Measurements from ENCODE around the gene DYTN. TPM values are rescaled to one million over a fixed set of nuclear protein-coding genes. Genes with fewer than 3 reads are reported as not detected.

Gene DYTN
- total and polyA plus RNA-seq, 12 donors, result not detected

DNA sequence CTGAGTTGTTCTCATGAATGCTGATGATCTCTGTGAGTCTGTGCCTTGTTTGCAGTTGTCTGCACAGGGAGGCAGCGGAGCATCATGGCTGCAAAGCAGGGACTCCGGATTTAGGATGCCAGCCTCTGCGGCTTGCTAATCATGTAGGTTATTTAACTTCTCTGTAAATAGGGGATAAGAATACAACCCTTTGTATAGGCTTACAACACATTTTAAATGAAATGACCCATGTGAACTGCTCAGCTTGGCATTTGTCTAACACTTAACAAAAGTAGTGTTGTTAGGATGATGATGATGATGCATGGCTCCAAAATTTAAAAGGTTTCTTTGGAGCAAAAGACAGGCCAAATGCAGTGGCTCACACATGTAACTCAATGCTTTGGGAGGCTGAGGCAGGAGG lies 19.4 kb downstream of the DYTN start:
- Histone ChIP-seq H3K27ac (no peak overlapping the region), H3K9me3 (no peaks in the 10 kb centered on the region), H3K4me3 (no peak overlapping the region), H3K36me3 (no peaks in the 10 kb centered on the region), H3K27me3 (peaks cover 0 to 37% (median 8%) of the 10 kb centered on the region in 7 donors), H3K4me1 (peaks cover 0 to 6% (median 0%) of the 10 kb centered on the region in 9 donors)
- ATAC-seq (no peak), DNase-seq (no peak)
- WGBS, 2 donors, result 89 to 94% methylated on average over 3 of the region's 3 CpGs
- TF ChIP-seq, protein P1, sequence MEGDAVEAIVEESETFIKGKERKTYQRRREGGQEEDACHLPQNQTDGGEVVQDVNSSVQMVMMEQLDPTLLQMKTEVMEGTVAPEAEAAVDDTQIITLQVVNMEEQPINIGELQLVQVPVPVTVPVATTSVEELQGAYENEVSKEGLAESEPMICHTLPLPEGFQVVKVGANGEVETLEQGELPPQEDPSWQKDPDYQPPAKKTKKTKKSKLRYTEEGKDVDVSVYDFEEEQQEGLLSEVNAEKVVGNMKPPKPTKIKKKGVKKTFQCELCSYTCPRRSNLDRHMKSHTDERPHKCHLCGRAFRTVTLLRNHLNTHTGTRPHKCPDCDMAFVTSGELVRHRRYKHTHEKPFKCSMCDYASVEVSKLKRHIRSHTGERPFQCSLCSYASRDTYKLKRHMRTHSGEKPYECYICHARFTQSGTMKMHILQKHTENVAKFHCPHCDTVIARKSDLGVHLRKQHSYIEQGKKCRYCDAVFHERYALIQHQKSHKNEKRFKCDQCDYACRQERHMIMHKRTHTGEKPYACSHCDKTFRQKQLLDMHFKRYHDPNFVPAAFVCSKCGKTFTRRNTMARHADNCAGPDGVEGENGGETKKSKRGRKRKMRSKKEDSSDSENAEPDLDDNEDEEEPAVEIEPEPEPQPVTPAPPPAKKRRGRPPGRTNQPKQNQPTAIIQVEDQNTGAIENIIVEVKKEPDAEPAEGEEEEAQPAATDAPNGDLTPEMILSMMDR (IDR thresholded peaks at IDR 0.05), result no peak
- intact Hi-C loops (cut with DNase I), result loop anchor here in 4 of 10 donors (5.0 to 10.0 kb wide), 3 partner anchors 83 to 776 kb away; no protein-coding TSS in a partner anchor

DNA sequence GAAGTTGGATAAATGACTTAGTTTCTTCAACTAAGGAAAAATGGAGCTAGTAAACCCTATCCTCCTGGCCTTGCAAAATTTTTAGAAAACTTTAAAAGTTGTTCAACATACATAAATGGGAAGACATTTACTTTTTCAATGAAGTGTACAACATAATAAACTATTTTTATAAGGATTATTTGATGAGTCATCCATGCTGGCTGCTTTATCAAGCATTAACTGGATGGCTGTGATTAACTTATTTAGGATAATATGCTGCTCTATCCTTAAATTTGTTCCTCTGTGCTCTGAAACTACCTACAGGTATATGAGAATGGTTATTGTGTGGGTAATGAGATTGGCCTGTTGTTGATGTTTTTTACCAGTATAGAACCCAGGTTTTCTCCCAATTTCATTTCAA lies 21.3 kb downstream of the DYTN start:
- H3K9me3 ChIP-seq, result no peaks in the 10 kb centered on the region
- H3K4me3 ChIP-seq, result no peak overlapping the region
- H3K27me3 ChIP-seq, result peaks cover 0 to 26% (median 8%) of the 10 kb centered on the region in 7 donors
- no peaks in the 10 kb centered on the region for H3K36me3 ChIP-seq
- H3K27ac ChIP-seq, result no peak overlapping the region
- peaks cover 0 to 6% (median 0%) of the 10 kb centered on the region in 9 donors for H3K4me1 ChIP-seq
- no peak for DNase-seq
- ATAC-seq, result no peak
- intact Hi-C loops (cut with DNase I), result loop anchor here in 4 of 10 donors (5.0 to 10.0 kb wide), 3 partner anchors 85 to 778 kb away; no protein-coding TSS in a partner anchor
- TF ChIP-seq, protein P1 (IDR thresholded peaks at IDR 0.05), result no peak

DNA sequence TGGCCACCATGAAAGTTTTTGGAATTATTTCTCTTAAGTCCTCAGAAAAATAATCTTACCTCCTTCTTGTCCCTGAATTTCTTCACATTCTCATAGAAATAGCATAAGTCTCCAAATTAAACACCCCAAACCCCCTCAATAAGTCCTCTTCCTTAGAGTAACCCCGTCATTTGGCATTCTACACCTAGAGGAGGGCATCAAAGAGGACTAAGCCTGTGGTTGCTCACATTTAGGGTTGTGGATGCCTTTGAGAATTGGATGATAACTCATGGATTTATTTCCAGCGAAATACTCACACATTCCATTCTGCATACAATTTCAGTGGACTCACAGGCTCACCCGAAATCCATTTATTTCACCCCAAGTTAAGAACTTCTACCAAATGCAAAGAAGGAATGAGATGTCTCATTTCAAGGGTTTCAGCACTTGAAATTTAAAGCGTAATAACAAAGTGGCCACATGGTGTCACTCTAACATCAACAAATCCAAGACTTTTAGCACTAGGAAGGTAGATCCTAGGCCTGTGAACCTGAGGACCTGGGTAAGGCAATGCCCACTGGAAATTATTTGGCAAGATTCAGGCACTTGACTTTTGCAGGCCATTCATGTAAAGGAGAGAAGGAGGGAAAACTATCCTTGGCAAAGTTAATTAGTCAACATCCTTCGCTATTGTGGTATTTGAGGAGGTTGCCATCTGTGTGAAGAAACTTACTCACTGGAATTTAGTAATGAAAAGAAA lies 24.6 kb downstream of the DYTN start:
- WGBS, 2 donors, result 28 to 31% methylated on average over 5 of the region's 5 CpGs
- TF ChIP-seq, protein P1 (IDR thresholded peaks at IDR 0.05), result peak; percentile 42 to 81 (median 67)
- DNase-seq (peak in 1 of 2 donors; percentile 22), ATAC-seq (peak in 4 of 8 donors; percentile 37 to 64 (median 57))
- Histone ChIP-seq H3K4me3 (no peak overlapping the region), H3K36me3 (no peaks in the 10 kb centered on the region), H3K9me3 (no peaks in the 10 kb centered on the region), H3K4me1 (no peaks in the 10 kb centered on the region), H3K27ac (no peak overlapping the region), H3K27me3 (no peaks in the 10 kb centered on the region)
- intact Hi-C loops (cut with DNase I), result loop anchor here in 9 of 10 donors (1.0 to 10.0 kb wide), 7 partner anchors 88 to 784 kb away; no protein-coding TSS in a partner anchor

DNA sequence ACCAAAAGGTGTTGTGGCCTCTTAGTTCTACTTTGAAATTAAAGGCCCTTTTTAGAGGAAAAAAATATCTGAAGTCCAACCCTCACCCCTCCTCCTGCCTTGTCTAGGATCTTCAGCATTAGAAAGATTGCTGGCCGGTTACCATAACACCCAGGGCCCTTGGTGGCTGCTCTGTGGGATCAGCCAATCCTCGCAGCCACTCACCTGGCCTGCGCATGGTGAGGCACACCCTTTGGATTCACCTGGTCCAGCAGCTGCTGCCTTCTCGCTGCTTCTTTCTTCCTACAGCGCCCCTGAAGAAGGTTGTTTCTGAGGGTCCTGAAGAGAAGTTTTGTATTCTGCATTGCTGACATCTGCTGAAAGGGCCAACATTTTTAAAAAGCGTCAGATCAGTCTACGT lies 25.2 kb downstream of the DYTN start:
- Histone ChIP-seq H3K4me3 (no peak overlapping the region), H3K9me3 (no peaks in the 10 kb centered on the region), H3K4me1 (no peaks in the 10 kb centered on the region), H3K36me3 (no peaks in the 10 kb centered on the region), H3K27ac (no peak overlapping the region), H3K27me3 (no peaks in the 10 kb centered on the region)
- ATAC-seq (no peak), DNase-seq (no peak)
- intact Hi-C loops (cut with DNase I), result loop anchor here in 9 of 10 donors (1.0 to 10.0 kb wide), 7 partner anchors 88 to 784 kb away; no protein-coding TSS in a partner anchor
- WGBS, 2 donors, result 79 to 83% methylated on average over 7 of the region's 7 CpGs
- TF ChIP-seq, protein P1 (IDR thresholded peaks at IDR 0.05), result no peak

Measured in heart right ventricle (tissue), 16 donors.